Measurements from ENCODE around the gene AJAP1.

The AJAP1 gene

GRCh38 chr1:4657960-4658541 lies 3.6 kb downstream of the AJAP1 start:
- CTCF ChIA-PET = no interaction called here
- TF ChIP-seq GFI1B (tag by site-specific recombination; IDR thresholded peaks at IDR 0.05) = no peak
- TF ChIP-seq ZFP41 (tag by site-specific recombination; IDR thresholded peaks at IDR 0.05; ENCODE audit: borderline replicate concordance) = no peak
- TF ChIP-seq KLF8 (tag by site-specific recombination; IDR thresholded peaks at IDR 0.05) = no peak
- no peaks in the 10 kb centered on the region for H3K4me1 ChIP-seq (ENCODE audit: control insufficient read depth, insufficient read depth, low read length)
- H3K4me3 ChIP-seq (ENCODE audit: low read depth, low read length) = no peak overlapping the region
- POLR2A ChIA-PET = no interaction called here
- H3K9me3 ChIP-seq (ENCODE audit: control insufficient read depth, insufficient read depth, low read depth, low read length) = no peaks in the 10 kb centered on the region
- H3K27ac ChIP-seq (ENCODE audit: extremely low read depth, low read depth, low read length) = no peak overlapping the region
- no peaks in the 10 kb centered on the region for H3K36me3 ChIP-seq (ENCODE audit: control insufficient read depth in 2 of 2, insufficient read depth in 1 of 2, low read length in 2 of 2)

DNA sequence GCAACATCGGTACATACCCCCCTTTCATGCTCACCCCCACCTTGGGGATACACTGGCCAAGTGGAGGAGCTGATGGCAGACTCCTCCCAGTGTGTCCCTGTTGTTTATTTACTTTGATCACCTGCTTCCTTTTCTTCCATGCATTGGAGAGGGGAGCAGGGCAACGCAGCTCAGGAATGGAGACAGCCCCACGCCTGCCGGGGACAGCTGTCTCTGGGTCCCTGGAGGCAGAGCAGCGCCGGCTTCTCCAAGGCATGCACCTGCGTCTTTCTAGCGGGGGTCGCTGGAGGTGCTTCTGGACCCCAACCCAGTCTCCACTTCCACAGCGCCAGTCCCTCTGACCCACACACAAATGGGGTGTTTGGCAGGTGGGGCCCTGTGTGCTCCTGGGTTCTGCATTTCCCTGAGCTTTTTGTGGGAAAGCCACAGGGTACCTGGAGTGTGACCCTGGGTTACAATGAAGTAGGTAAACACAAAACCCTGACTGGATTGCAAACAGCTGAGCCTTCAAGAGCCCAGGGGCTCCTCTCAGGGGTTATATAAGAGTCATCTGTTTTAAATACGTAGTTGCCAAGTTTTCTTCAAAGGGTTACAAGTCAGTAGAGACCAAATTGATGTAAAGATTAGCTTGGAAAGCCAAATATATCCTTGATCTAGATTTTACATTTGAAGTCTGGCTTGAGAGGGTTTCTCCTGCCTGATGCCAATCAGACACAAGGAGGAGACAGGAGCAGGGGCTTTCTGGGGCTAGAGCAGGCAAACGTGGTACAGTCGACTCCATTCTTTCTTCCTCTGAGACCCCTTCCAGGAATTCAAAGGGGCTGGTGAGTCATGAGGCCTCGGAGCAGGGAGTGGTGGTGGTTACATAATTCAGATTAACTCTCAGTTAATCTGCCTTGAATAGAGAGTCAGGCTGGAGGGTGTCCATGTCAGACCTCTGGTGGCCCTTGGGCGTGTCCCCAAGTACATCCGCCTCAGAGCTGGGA lies 4.5 kb downstream of the AJAP1 start:
- Histone ChIP-seq H3K27ac (ENCODE audit: extremely low read depth, low read depth, low read length) (no peak overlapping the region), H3K36me3 (ENCODE audit: control insufficient read depth in 2 of 2, insufficient read depth in 1 of 2, low read length in 2 of 2) (no peaks in the 10 kb centered on the region), H3K9me3 (ENCODE audit: control insufficient read depth, insufficient read depth, low read depth, low read length) (no peaks in the 10 kb centered on the region), H3K4me1 (ENCODE audit: control insufficient read depth, insufficient read depth, low read length) (no peaks in the 10 kb centered on the region), H3K4me3 (ENCODE audit: low read depth, low read length) (no peak overlapping the region)
- ChIA-PET POLR2A (no interaction called here), CTCF (no interaction called here)
- no peak for TF ChIP-seq ZNF768 (tag by site-specific recombination; IDR thresholded peaks at IDR 0.05)
- TF ChIP-seq ZNF776 (tag by site-specific recombination; IDR thresholded peaks at IDR 0.05; ENCODE audit: borderline replicate concordance) = no peak
- no peak for TF ChIP-seq HOXC10 (CRISPR knock-in tag; IDR thresholded peaks at IDR 0.05)

DNA sequence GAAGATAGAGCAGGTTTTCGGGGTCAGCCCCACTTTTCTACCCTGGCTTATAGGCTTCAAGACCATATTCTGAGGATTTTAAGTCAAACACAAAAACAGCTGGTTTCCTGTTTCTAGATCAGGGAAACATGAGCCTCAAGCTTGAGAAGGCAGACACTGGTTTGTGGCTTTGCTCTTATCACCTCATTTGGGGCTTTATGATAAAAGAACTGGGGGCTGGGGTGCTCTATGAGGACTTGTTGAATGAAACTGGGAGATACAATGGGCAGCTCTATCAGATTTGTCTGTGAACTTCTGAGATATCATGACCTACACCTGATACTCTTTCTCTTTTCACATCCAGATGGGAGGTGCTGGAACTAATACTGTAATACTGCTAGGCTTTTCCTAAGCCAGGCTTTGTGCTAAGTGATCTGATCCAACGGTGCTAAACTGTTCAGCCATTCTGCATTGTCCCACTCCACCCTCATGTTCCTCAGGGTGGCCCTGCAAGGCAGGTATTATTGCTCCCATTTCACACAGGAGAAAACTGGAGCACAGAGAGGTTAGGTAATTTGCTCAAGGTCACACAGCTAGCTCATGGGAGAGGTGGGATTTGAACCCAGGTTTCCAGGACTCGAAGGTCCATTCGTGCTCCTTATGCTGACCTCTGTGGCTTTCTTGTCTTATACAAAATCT lies 6.6 kb downstream of the AJAP1 start:
- no peak overlapping the region for H3K27ac ChIP-seq (ENCODE audit: extremely low read depth, low read depth, low read length)
- ChIA-PET CTCF (no interaction called here), POLR2A (no interaction called here)
- TF ChIP-seq FEZF1 (tag by site-specific recombination; IDR thresholded peaks at IDR 0.05) (no peak), ZNF48 (tag by site-specific recombination; IDR thresholded peaks at IDR 0.05) (no peak), ZNF473 (tag by site-specific recombination; IDR thresholded peaks at IDR 0.05) (no peak), REPIN1 (tag by site-specific recombination; IDR thresholded peaks at IDR 0.05; ENCODE audit: low read depth) (no peak), KLF16 (tag by site-specific recombination; IDR thresholded peaks at IDR 0.05) (no peak), ZNF639 (tag by site-specific recombination; IDR thresholded peaks at IDR 0.05) (no peak), GLIS2 (tag by site-specific recombination; IDR thresholded peaks at IDR 0.05) (no peak), ZNF629 (tag by site-specific recombination; IDR thresholded peaks at IDR 0.05) (no peak), ZFP3 (tag by site-specific recombination; IDR thresholded peaks at IDR 0.05; ENCODE audit: low read depth) (no peak)
- no peaks in the 10 kb centered on the region for H3K4me1 ChIP-seq (ENCODE audit: control insufficient read depth, insufficient read depth, low read length)
- H3K36me3 ChIP-seq (ENCODE audit: control insufficient read depth in 2 of 2, insufficient read depth in 1 of 2, low read length in 2 of 2) = no peaks in the 10 kb centered on the region
- H3K4me3 ChIP-seq (ENCODE audit: low read depth, low read length) = no peak overlapping the region
- no peaks in the 10 kb centered on the region for H3K9me3 ChIP-seq (ENCODE audit: control insufficient read depth, insufficient read depth, low read depth, low read length)

DNA sequence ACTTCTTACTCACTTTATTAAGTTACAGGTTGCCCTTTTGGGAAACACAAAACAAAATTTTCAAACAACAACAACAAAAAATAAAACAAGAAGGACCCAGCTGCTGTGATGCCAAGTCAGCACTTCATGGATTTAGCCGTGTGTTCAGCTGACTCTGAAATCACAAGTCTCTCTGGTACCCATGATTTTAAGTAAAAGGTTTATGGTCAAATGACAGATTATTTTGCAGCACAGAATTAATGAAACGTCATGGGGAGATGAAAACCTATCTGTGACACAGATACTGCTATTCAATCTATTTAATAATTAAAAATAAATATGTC lies 7.1 kb downstream of the AJAP1 start:
- Histone ChIP-seq H3K4me3 (ENCODE audit: low read depth, low read length) (no peak overlapping the region), H3K4me1 (ENCODE audit: control insufficient read depth, insufficient read depth, low read length) (no peaks in the 10 kb centered on the region), H3K27ac (ENCODE audit: extremely low read depth, low read depth, low read length) (no peak overlapping the region), H3K36me3 (ENCODE audit: control insufficient read depth in 2 of 2, insufficient read depth in 1 of 2, low read length in 2 of 2) (no peaks in the 10 kb centered on the region), H3K9me3 (ENCODE audit: control insufficient read depth, insufficient read depth, low read depth, low read length) (no peaks in the 10 kb centered on the region)
- no peak for TF ChIP-seq OVOL3 (tag by site-specific recombination; IDR thresholded peaks at IDR 0.05)
- TF ChIP-seq ZFP69B (tag by site-specific recombination; IDR thresholded peaks at IDR 0.05) = no peak
- ChIA-PET CTCF (no interaction called here), POLR2A (no interaction called here)
